SJSA1 (cell line): ENCODE measurements around the gene MS4A14. TPM values are rescaled to one million over a fixed set of nuclear protein-coding genes. Genes with fewer than 3 reads are reported as not detected.
"Not testable (repeated sequence)": the region's sequence is repeated elsewhere in the genome, so short reads cannot be mapped to it uniquely, and the experiment has no call there.

Source experiments
- DNase-seq, 2 experiments: peaks; one replicate each; pipeline ENCODE4 v3.0.0-alpha.2; 2015 to 2020; ENCODE audit warnings: low spot score in 2 of 2, low read depth in 1 of 2
- H3K27ac ChIP-seq: fragments of 250-450 bp; sonication (Bioruptor Pico); 2 replicates; pipeline ENCODE4 v1.5.1; 2020; ENCODE audit warnings: mild to moderate bottlenecking, moderate library complexity
- H3K27me3 ChIP-seq: fragments of 250-450 bp; sonication (Bioruptor Pico); replicated peaks from 2 replicates; pipeline ENCODE4 v1.5.1; 2020; ENCODE audit warnings: mild to moderate bottlenecking, moderate library complexity
- H3K36me3 ChIP-seq: fragments of 250-450 bp; sonication (Bioruptor Pico); 2 replicates; pipeline ENCODE4 v1.5.1; 2020; ENCODE audit warnings: mild to moderate bottlenecking
- H3K4me1 ChIP-seq: fragments of 250-450 bp; sonication (Bioruptor Pico); replicated peaks from 2 replicates; pipeline ENCODE4 v1.6.1; 2021; ENCODE audit warnings: mild to moderate bottlenecking
- H3K4me3 ChIP-seq: fragments of 250-450 bp; sonication (Bioruptor Pico); 2 replicates; pipeline ENCODE4 v1.5.1; 2020; ENCODE audit warnings: mild to moderate bottlenecking
- H3K9me3 ChIP-seq: fragments of 250-450 bp; sonication (Bioruptor Pico); replicated peaks from 2 replicates; pipeline ENCODE4 v1.5.1; 2020; ENCODE audit warnings: mild to moderate bottlenecking
- total RNA-seq: library from RNA; depleted of rRNA; stranded (reverse); fragments of >200 nt; shearing (Covaris generic); gene quantifications from 2 replicates; pipeline ENCODE4 v1.2.3, GENCODE V29; 2014

MS4A14 gene
- total RNA-seq, 1 experiment from 2014 or later: not detected

DNA sequence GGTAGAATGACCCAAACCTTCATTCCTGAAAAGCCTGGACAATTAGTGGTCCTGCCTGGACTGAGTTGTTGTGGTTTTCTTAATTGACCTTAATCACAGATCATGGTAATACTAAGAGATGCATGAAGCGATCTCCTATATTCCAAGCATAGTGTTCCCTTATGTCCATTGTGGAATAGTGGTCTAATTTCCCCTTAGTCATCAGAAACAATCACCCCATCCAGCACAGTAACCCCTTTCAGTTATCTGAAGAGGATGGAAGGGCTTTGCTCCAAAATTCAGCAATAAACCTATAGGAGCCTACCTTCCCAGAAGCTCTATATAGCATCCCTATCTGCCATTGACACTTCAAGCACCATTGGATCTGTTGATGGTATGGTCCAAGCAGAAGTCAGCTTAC lies 26.4 kb downstream of the MS4A14 start:
- Histone ChIP-seq H3K27me3 (no peaks in the 10 kb centered on the region), H3K9me3 (no peaks in the 10 kb centered on the region), H3K4me3 (no peak overlapping the region)

DNA sequence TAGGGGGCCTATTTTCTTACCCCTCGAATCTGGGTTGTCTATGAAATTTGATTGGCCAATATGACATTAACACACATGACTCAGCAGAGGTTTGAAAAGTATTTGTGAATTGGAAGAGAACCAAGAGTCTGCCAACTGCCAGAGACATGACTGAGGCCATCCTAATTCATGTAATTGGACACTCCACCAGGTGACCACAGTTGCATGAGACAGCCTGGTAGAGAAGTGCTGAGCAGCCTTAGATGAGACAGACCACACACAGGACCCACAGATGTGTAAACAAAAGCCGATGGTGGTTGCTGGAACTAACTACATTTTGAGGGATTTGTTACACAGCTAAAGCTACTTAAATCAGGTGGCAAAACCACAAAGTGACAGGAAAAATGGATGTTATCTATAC lies 32.3 kb downstream of the MS4A14 start:
- Histone ChIP-seq H3K27me3 (peaks cover 4% of the 10 kb centered on the region; the same call in 1 of the 2 replicates), H3K36me3 (no peaks in the 10 kb centered on the region), H3K4me1 (0 out of 2 replicates have a peak, but pooled peaks cover 6% of the 10 kb centered on the region), H3K27ac (no peak overlapping the region), H3K4me3 (no peak overlapping the region), H3K9me3 (no peaks in the 10 kb centered on the region)
- DNase-seq: peak in 1 of 2 experiments; percentile 16

More for the DNA sequence above, 26.4 kb downstream of the MS4A14 start:
- Histone ChIP-seq H3K27ac (no peak overlapping the region), H3K36me3 (no peaks in the 10 kb centered on the region), H3K4me1 (no peaks in the 10 kb centered on the region)
- DNase-seq: no peak

DNA sequence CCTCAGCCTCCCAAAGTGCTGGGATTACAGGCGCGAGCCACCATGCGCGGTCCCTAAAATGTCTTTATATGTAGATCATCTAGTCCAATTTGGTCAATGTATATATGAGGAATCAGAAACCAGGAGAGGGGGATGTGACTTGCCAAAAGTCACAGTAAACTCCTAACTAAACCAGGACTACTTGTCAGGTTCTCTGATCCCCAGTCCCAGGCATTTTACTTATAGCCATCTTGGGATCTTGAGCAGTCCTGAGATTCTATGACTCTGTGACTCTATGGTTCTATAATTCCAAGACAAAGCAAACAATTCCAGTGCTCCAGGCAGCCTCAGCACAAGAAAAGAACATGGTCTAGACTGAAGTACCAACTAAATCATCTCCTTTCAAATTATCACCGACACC lies 33.0 kb downstream of the MS4A14 start, which contains the start of gene MS4A5:
TSS of gene MS4A5 (plus strand) at position 301 of the 400 bp plus-strand sequence. CDS start 103 bp downstream, outside the sequence.
- DNase-seq: no peak
- Histone ChIP-seq H3K27ac (no peak within 1 kb of the TSS), H3K4me1 (0 out of 2 replicates have a peak, but pooled peaks cover 6% of the 10 kb centered on the region), H3K4me3 (no peak within 1 kb of the TSS), H3K27me3 (peaks cover 7% of the 10 kb centered on the region; the same call in 1 of the 2 replicates), H3K9me3 (no peaks in the 10 kb centered on the region), H3K36me3 (no peaks in the 10 kb centered on the region)

DNA sequence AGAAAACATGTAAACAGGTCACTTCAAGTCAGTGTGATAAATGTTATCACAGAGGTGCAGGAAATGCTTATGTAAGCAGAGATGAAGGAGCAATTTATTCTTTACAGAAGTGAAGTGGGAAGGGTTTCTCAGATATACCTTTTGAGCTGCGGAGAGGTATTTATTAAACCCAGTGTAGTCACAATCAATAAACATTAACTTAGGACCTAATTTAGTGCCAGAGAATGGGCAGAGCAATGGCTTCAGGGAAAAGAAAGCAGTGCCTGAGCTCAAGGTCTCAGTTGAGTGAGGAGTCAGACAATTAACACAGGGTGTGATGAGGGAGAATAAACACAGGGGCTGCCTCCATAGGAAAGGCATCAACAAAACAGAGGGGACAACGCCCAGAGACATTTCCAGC lies 35.0 kb downstream of the MS4A14 start:
- Histone ChIP-seq H3K36me3 (no peaks in the 10 kb centered on the region), H3K9me3 (no peaks in the 10 kb centered on the region; the same call in 1 of the 2 replicates), H3K27ac (no peak overlapping the region), H3K27me3 (peaks cover 7% of the 10 kb centered on the region; the same call in 1 of the 2 replicates), H3K4me3 (no peak overlapping the region), H3K4me1 (0 out of 2 replicates have a peak, but pooled peaks cover 6% of the 10 kb centered on the region)
- DNase-seq: no peak

- no peak overlapping the region for H3K4me3 ChIP-seq
- DNase-seq: no peak
- peaks cover 7% of the 10 kb centered on the region; the same call in 1 of the 2 replicates for H3K27me3 ChIP-seq
- 0 out of 2 replicates have a peak, but pooled peaks cover 3% of the 10 kb centered on the region for H3K4me1 ChIP-seq
- no peaks in the 10 kb centered on the region; the same call in 1 of the 2 replicates for H3K9me3 ChIP-seq
- no peaks in the 10 kb centered on the region for H3K36me3 ChIP-seq
- H3K27ac ChIP-seq: no peak overlapping the region
These were observed 37.1 kb downstream of the MS4A14 start for GRCh38 chr11:60433401-60433800.

GRCh38 chr11:60447070-60447469 lies 50.8 kb downstream of the MS4A14 start:
- DNase-seq: no peak
- Histone ChIP-seq H3K27ac (no peak overlapping the region), H3K9me3 (no peaks in the 10 kb centered on the region), H3K4me3 (no peak overlapping the region), H3K4me1 (no peaks in the 10 kb centered on the region), H3K36me3 (no peaks in the 10 kb centered on the region), H3K27me3 (no peaks in the 10 kb centered on the region; the same call in 1 of the 2 replicates)

DNA sequence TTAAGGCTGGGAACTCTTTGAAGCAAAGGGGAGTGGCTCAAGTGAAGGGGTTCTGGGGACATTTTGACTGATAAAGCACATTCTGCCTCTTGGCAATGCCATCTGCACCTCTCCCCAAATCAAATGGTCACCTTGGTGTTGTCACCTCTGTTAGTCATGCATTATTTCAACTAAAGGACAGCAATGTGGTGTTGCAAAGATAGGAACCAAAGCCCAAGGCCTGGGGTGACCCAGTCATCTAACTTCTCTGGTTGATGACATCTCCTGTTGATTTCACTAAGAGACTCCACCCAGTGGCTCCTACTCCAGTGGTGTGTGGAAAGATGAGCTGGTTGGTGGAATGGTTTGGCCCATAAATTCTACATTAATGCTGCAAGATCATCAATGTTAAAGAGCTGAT lies 51.6 kb downstream of the MS4A14 start:
- no peak overlapping the region for H3K4me3 ChIP-seq
- H3K27me3 ChIP-seq: no peaks in the 10 kb centered on the region; the same call in 1 of the 2 replicates
- H3K9me3 ChIP-seq: no peaks in the 10 kb centered on the region
- no peak for DNase-seq
- H3K4me1 ChIP-seq: no peaks in the 10 kb centered on the region
- H3K36me3 ChIP-seq: no peaks in the 10 kb centered on the region
- no peak overlapping the region for H3K27ac ChIP-seq

DNA sequence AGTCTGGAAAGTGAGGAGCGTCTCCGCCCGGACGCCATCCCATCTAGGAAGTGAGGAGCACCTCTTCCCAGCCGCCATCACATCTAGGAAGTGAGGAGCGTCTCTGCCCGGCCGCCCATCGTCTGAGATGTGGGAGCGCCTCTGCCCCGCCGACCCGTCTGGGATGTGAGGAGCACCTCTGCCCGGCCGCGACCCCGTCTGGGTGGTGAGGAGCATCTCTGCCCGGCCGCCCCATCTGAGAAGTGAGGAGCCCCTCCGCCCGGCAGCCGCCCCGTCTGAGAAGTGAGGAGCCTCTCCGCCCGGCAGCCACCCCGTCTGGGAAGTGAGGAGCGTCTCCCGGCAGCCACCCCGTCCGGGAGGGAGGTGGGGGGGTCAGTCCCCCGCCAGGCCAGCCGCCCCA lies 54.9 kb downstream of the MS4A14 start:
- not testable (repeated sequence) for H3K4me1 ChIP-seq, DNase-seq, H3K36me3 ChIP-seq, H3K9me3 ChIP-seq, H3K27ac ChIP-seq, H3K4me3 ChIP-seq, H3K27me3 ChIP-seq

- no peaks in the 10 kb centered on the region for H3K9me3 ChIP-seq
- H3K27me3 ChIP-seq: peaks cover 9% of the 10 kb centered on the region; the same call in 1 of the 2 replicates
- H3K4me3 ChIP-seq: no peak overlapping the region
- no peaks in the 10 kb centered on the region for H3K4me1 ChIP-seq
- no peaks in the 10 kb centered on the region for H3K36me3 ChIP-seq
- no peak for DNase-seq
- no peak overlapping the region for H3K27ac ChIP-seq
These were observed 58.0 kb downstream of the MS4A14 start for GRCh38 chr11:60454212-60454611.

GRCh38 chr11:60455531-60456042 lies 59.3 kb downstream of the MS4A14 start, which contains the start of gene MS4A1:
MS4A1 (plus strand) TSS chr11:60455847; CDS start chr11:60462375, 6,528 bp downstream.
- Histone ChIP-seq H3K4me1 (no peaks in the 10 kb centered on the region), H3K4me3 (no peak within 1 kb of the TSS), H3K9me3 (no peaks in the 10 kb centered on the region), H3K36me3 (no peaks in the 10 kb centered on the region), H3K27me3 (peaks cover 14% of the 10 kb centered on the region), H3K27ac (no peak within 1 kb of the TSS)
- DNase-seq: no peak

GRCh38 chr11:60457576-60457975 lies 61.3 kb downstream of the MS4A14 start:
- Histone ChIP-seq H3K36me3 (no peaks in the 10 kb centered on the region), H3K9me3 (no peaks in the 10 kb centered on the region), H3K27me3 (peaks cover 15% of the 10 kb centered on the region), H3K4me3 (no peak overlapping the region), H3K27ac (no peak overlapping the region), H3K4me1 (no peaks in the 10 kb centered on the region)
- DNase-seq: no peak

DNA sequence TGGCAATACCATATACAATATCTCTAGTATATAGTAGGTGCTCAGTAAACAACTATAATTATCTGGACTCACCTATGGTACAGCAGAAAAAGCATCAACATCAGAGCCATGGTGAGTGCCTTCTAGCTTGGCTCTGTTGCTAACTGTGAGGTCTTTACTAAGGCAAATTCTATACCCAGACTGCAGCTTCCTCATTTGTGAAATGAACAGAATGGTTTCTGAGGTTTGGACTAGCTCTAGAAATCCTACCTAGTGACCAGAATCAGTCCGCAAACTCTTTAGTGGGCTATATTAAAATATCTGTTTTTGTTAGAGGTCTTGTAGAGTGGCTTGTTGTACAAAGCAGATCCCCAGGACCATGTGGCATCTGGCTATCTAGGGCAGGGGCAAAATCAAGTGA lies 63.1 kb downstream of the MS4A14 start:
- no peak for DNase-seq
- H3K4me3 ChIP-seq: no peak overlapping the region
- H3K36me3 ChIP-seq: no peaks in the 10 kb centered on the region
- H3K9me3 ChIP-seq: no peaks in the 10 kb centered on the region
- H3K4me1 ChIP-seq: no peaks in the 10 kb centered on the region
- peaks cover 15% of the 10 kb centered on the region for H3K27me3 ChIP-seq
- no peak overlapping the region for H3K27ac ChIP-seq
